Measurements from ENCODE around the gene GTF2A1L. TPM values are rescaled to one million over a fixed set of nuclear protein-coding genes. Genes with fewer than 3 reads are reported as not detected.

GTF2A1L gene
- total and polyA plus RNA-seq, 4 experiments from 2014 or later = not detected

Other genes starting within 250 kb of the GTF2A1L start
- gene PPP1R21, start 177.1 kb upstream of the GTF2A1L start, total RNA-seq = 10 to 100 TPM; 39.3 to 46.5 TPM
- 10 to 100 TPM; 16.0 to 25.2 TPM for gene PPP1R21, start 177.1 kb upstream of the GTF2A1L start, polyA plus RNA-seq
- gene STON1, start 87.7 kb upstream of the GTF2A1L start, total RNA-seq = 1 to 10 TPM; 3.1 to 4.4 TPM
- under 1 TPM; 0.03 to 0.50 TPM for gene STON1, start 87.7 kb upstream of the GTF2A1L start, polyA plus RNA-seq
- not detected for gene LHCGR, start 137.9 kb downstream of the GTF2A1L start, total RNA-seq
- not detected for gene LHCGR, start 137.9 kb downstream of the GTF2A1L start, polyA plus RNA-seq

Measured in CD4-positive, alpha-beta memory T cell (primary cell).